Esophagus (tissue), 2 donors: ENCODE results near the gene BCR. TPM values are rescaled to one million over a fixed set of nuclear protein-coding genes. Genes with fewer than 3 reads are reported as not detected.

Experiments
- H3K27ac ChIP-seq, 2 donors: one replicate each; pipeline ENCODE4 v1.5.1; 2013; ENCODE audit warnings: low read depth in 2 of 2, mild to moderate bottlenecking in 2 of 2, inconsistent platforms in 1 of 2, low read length in 1 of 2, moderate library complexity in 1 of 2
- H3K27me3 ChIP-seq, 2 donors: one replicate each; pipeline ENCODE4 v1.6.1; 2013; ENCODE audit warnings: low read length in 2 of 2, control low read depth in 1 of 2, mild to moderate bottlenecking in 1 of 2; ENCODE audit not compliant: insufficient read depth in 2 of 2, control insufficient read depth in 1 of 2
- H3K36me3 ChIP-seq, 2 donors: one replicate each; pipeline ENCODE4 v1.6.1; 2013; ENCODE audit warnings: low read length in 1 of 2; ENCODE audit not compliant: control insufficient read depth in 2 of 2, insufficient read depth in 2 of 2
- H3K4me1 ChIP-seq, 2 donors: one replicate each; pipeline ENCODE4 v1.6.1; 2013; ENCODE audit warnings: low read length in 1 of 2; ENCODE audit not compliant: control insufficient read depth in 2 of 2, insufficient read depth in 2 of 2
- H3K4me3 ChIP-seq, 2 donors: one replicate each; pipeline ENCODE4 v1.5.1; 2013; ENCODE audit warnings: low read length in 2 of 2, mild to moderate bottlenecking in 2 of 2, low read depth in 1 of 2, moderate library complexity in 1 of 2
- H3K9me3 ChIP-seq, 2 donors: one replicate each; pipeline ENCODE4 v1.6.1; 2013; ENCODE audit warnings: mild to moderate bottlenecking in 2 of 2, low read depth in 1 of 2, low read length in 1 of 2, moderate library complexity in 1 of 2; ENCODE audit not compliant: control insufficient read depth in 2 of 2, insufficient read depth in 1 of 2
- WGBS, 2 donors: extraction: QIAGEN DNeasy Blood & Tissue Kit; methylation state at CpG; one replicate each; pipeline ENCODE4 v1.1.7; 2013; 5-methylcytosine and 5-hydroxymethylcytosine counted together
- polyA plus RNA-seq, 2 donors: library from polyadenylated mRNA; stranded (reverse); fragments of 200-250 nt; gene quantifications; one replicate each; pipeline ENCODE4 v1.2.3, GENCODE V29; 2013
- donor health status: healthy with polysubstance abuse.
- donor health status: Bipolar disorder and iron deficiency.

Gene BCR
- polyA plus RNA-seq, 2 donors, result 27.8 to 30.2 TPM

DNA sequence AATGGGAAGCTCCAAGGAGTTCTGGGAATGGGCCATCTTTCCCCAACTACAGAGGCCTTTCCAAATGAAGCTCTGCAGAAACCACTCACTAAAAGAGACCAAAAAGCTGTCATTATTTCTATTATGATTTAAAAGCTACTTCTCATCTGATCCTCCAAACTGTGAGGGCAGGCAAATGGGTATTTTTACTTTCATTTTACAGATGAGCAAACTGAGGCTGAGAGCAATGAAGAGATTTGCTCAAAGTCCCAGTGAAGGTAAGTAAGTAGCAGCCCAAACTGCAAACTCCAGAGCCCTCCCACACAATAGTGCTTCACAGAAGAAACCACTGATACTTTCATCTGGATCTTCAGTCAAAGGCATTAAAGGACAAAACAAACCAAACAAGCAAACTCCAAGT is 39.9 kb upstream of the BCR start:
- Histone ChIP-seq H3K9me3 (no peaks in the 10 kb centered on the region), H3K27me3 (no peaks in the 10 kb centered on the region), H3K4me3 (no peak overlapping the region), H3K36me3 (no peaks in the 10 kb centered on the region), H3K4me1 (peaks cover 4 to 7% of the 10 kb centered on the region in 2 donors), H3K27ac (no peak overlapping the region)

DNA sequence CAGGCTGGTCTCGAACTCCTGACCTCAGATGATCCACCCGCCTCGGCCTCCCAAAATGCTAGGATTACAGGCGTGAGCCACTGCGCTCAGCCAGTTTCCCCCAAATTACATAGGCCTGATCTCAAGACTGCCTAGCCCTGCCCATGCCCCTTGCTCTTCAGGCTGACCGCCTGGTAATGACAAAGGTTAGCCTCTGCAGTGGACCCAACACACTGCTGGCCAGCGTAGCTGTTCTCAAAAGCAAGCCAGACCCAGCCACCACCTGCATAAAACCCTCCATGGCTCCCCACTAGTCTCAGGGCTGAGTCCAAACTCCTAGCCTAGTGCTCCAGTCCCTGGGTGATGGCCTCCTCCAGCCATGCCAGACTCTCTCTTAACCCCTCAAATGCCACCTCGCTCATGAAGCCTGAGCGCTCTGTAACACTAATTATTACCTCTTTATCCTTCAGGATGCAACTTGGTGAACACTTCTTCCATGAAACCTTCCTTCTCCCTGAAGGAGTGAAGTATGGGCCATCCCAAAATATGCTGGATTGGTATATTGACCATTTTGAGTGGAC is 37.7 kb upstream of the BCR start:
- Histone ChIP-seq H3K4me1 (peaks cover 8 to 9% of the 10 kb centered on the region in 2 donors), H3K27me3 (no peaks in the 10 kb centered on the region), H3K27ac (no peak overlapping the region), H3K36me3 (no peaks in the 10 kb centered on the region), H3K4me3 (no peak overlapping the region), H3K9me3 (no peaks in the 10 kb centered on the region)
- WGBS, 2 donors, result 69 to 76% methylated on average over 8 to 9 of the region's 9 CpGs

DNA sequence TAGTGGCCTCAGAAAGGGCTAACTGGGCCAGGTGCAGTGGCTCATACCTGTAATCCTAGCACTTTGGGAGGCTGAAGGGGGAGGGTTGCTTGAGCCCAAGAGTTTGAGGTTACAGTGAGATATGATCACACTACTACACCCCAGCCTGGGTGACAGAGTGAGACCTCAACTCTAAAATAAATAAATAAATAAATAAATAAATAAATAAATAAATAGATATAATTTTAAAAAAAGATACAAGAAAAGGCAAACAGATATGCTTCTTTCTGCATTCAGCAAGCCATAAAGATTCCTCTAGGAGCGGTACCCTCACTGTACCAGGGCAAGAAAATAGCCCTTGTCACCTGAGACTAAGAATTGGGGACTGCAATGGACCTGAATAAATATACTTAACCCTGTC is 37.2 kb upstream of the BCR start:
- H3K36me3 ChIP-seq, result no peaks in the 10 kb centered on the region
- H3K27ac ChIP-seq, result no peak overlapping the region
- no peaks in the 10 kb centered on the region for H3K9me3 ChIP-seq
- no peaks in the 10 kb centered on the region for H3K27me3 ChIP-seq
- H3K4me1 ChIP-seq, result peaks cover 8 to 9% of the 10 kb centered on the region in 2 donors
- no peak overlapping the region for H3K4me3 ChIP-seq
- WGBS, 2 donors, result 100% methylated on average over 1 of the region's 1 CpG

DNA sequence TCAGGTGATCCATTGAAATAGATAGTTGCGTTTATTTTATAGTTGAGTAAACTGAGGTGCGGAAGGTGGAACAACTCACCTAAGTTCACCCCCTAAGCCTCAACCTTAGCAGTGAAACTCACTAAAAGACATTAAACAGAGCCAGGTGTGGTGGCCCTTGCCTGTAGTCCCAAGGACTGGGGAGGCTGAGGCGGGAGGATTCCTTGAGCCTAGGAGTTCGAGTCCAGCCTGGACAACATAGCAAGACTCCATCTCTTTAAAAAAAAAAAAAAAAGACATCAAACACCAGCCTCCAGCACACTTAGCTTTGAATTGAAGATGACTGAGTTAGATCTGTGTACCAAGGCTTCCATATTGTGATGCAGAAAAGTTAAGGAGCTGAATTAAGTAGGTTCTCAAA is 35.9 kb upstream of the BCR start:
- WGBS, 2 donors, result 91 to 94% methylated on average over 4 of the region's 4 CpGs
- Histone ChIP-seq H3K36me3 (no peaks in the 10 kb centered on the region), H3K9me3 (no peaks in the 10 kb centered on the region), H3K4me3 (no peak overlapping the region), H3K27me3 (no peaks in the 10 kb centered on the region), H3K27ac (peak overlapping the region in 1 of 2 donors; percentile 23), H3K4me1 (peaks cover 8 to 9% of the 10 kb centered on the region in 2 donors)

DNA sequence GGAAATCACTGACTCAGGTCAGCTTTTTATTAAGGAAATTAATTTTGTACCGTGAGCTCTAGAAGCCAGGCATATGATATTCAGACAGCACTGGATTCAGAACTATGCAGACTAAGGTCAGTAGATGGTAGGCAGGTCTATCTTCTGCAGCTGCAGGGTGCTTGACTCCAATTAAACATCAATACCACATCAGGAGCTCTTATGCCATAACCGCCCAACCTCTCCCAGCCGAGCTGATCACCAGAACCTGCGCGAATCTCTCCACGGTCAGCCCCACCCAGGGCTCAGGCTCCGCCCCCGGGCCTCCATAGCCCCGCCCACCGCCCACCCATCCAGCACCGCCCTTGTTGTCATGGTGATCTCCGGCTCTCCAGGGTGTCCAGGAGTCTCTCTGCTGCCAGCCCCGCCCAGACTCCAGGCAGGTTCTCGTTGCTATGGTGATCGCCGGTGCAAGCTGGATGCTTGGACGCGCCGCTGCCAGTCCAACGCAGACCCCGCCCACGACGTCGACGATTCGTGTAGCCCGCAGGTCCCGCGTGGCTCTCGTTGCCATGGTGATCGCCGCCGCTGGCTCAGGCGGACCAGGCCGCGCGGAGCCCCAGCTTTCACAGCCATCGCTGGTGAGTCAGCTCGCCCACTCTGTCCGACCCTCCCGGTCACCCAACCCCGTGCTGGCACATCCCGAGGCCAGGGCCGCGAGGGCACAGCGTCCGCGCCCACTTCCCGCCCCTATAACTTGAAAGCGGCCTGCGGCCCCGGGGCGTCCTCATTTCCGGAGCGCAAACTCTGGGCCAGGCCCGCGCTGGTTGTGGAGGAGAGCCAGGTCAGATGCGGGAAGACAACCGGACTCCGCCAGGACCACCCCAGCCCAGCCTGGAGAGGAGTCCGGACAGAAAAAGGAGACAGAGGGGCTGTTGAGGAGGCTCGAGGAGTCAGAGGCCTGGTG is 35.1 kb upstream of the BCR start, which contains the start of gene RAB36:
Gene RAB36, plus strand, starts transcription at position 546 of the 946 bp plus-strand sequence. CDS start 1,140 bp downstream, outside the sequence.
- Histone ChIP-seq H3K4me3 (peak within 1 kb of the TSS; percentile 42 to 45), H3K4me1 (peaks cover 9 to 10% of the 10 kb centered on the region in 2 donors), H3K27ac (peak within 1 kb of the TSS; percentile 56 to 66), H3K9me3 (no peaks in the 10 kb centered on the region), H3K36me3 (no peaks in the 10 kb centered on the region), H3K27me3 (no peaks in the 10 kb centered on the region)
- 5 to 12% methylated on average over 62 of the region's 62 CpGs for WGBS, 2 donors

DNA sequence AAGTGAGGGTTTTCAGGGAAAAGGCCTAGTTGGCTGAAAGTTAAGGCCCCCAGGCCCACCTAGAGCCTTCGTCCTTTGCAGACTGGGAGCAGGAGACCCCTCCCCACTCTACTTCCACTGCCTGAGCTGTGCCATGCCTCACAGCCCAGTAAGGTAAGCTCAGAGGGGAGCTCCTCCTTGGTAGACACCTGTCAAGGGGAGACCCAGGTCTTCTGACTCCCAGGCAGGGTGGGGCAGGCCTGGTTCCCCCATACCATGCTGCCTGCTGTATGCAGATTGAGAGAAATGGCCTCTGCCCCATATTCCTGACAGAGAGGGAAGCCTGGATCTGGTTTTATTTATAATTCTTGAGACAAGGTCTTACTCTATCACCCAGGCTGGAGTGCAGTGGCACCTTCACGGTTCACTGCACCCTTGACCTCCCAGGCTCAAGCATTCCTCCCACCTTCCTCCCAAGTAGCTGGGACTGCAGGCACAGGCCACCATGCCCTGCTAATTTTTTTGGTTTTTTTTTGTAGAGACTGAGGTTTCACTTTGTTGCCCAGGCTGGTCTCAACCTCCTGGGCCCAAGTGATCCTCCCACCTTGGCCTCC is 34.3 kb upstream of the BCR start:
- Histone ChIP-seq H3K27ac (peak overlapping the region; percentile 56 to 58), H3K36me3 (no peaks in the 10 kb centered on the region), H3K9me3 (no peaks in the 10 kb centered on the region), H3K4me3 (peak overlapping the region; percentile 42 to 45), H3K27me3 (no peaks in the 10 kb centered on the region), H3K4me1 (peaks cover 9 to 10% of the 10 kb centered on the region in 2 donors)
- WGBS, 2 donors, result 69 to 82% methylated on average over 2 of the region's 2 CpGs

DNA sequence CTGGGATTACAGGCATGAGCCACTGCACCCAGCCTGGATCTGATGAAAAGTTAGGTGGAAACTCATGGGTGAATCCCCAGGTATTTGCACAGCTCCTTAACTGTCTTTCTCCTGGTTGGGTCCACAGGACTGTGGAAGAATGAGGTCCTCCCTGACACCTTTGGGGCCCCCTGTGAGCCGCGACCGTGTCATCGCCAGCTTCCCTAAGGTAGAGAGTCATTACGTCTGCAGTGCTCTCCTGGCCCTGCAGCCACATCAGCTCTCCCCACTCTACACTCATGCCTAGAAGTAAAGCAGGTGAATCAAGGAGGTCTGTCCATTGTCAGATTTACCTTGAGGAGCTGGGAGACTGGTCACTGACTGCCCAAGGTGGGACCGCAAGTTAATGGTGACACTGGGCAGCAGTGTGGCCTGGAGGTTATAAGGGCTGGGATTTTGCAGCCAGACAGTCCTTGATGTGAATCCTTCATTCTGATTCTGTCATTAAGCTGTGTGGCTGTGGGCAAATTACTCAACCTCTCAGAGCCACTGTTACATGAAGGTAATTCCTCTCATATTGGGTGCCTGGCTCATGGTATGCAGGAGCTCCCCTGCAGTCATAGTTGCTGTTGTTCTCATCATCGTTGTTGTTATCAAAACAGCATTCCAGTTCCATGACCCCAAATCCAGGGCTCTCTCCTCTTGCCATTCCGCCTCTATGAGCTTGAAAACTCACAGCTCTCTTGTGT is 33.7 kb upstream of the BCR start:
- 76 to 80% methylated on average over 8 of the region's 8 CpGs for WGBS, 2 donors
- peaks cover 9 to 10% of the 10 kb centered on the region in 2 donors for H3K4me1 ChIP-seq

DNA sequence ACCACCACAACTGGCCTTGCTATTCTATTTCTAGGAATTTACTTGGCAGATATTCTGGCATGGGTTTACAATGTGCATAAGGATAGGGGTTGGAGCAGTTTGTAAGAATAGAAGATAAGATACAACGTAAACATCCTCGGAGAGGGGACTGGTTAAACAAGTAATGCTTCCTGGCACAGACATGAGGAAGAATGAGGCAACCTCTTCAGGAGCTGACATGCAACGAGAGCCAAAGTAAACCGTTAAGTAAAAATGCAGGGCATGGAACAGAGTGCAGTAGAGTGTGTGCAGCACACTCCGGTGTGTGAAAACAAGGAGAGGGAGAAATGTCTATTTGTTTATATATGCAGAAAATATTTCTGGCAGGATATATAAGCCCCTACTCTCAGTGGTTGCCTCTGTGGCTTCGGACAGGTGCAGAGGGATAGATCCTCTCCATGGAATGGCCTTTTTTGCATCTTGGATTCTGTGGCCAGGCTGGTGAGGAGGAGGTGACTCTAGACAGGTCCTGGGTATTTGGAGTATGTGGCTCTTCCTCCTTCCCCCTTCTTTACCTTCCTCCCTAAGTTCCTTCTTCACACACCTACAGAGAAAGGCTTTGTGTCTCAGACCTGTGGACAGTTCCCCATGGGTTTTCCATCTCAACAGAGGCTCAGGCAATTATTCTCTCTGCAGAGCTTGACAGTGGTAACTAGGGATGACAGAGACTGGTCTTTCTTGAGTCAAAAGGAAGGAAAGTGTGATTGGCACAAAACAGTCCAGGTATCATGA is 32.5 kb upstream of the BCR start:
- Histone ChIP-seq H3K4me1 (peaks cover 4 to 8% of the 10 kb centered on the region in 2 donors), H3K9me3 (no peaks in the 10 kb centered on the region), H3K36me3 (no peaks in the 10 kb centered on the region), H3K27ac (peak overlapping the region in 1 of 2 donors; percentile 13), H3K27me3 (no peaks in the 10 kb centered on the region), H3K4me3 (no peak overlapping the region)
- 25 to 27% methylated on average over 6 of the region's 6 CpGs for WGBS, 2 donors

More for the DNA sequence above, 33.7 kb upstream of the BCR start:
- no peak overlapping the region for H3K27ac ChIP-seq
- no peaks in the 10 kb centered on the region for H3K9me3 ChIP-seq
- H3K36me3 ChIP-seq, result no peaks in the 10 kb centered on the region
- no peak overlapping the region for H3K4me3 ChIP-seq
- no peaks in the 10 kb centered on the region for H3K27me3 ChIP-seq
